Measurements from ENCODE around the gene FBXW8. TPM values are rescaled to one million over a fixed set of nuclear protein-coding genes. Genes with fewer than 3 reads are reported as not detected.

Gene FBXW8
- total RNA-seq, 1 experiment from 2014 or later = 16.8 TPM

DNA sequence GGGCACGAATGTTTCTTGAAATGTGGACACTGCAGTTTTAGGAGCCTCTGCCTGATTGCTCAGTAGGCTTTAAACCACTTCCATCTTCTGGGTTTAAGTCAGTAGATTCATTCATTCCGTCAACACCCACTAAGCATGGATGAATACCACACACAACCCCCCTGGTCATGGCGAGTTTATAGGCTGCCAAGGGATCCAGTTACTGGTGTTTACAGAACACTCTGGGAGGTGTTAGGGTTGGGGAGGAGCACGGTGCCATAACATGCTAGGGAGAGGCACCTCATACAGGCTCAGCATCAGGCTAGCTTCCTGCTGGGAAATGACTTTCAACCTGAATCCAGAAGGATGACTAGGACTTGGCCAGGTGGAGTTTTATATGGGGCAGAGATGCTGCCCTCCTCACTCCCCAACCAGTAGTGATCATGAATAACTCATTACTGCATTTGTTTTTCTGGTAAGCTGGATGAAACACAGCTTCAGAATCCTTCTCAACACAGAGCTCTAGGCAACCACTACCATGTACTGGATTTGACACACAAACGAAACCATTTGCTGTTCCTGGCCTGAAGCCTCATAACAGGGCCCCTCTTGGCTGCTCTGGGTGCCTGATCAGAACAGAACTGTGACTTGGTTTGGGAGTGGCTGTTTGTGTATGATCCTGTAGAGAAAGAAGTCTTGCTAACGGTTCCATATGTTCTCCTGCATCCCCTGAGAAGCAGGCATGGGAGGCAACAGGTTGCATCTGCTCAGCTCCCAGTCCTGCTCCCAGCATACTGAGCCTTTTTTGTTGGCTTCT, 47.9 kb downstream of the FBXW8 start:
- DNase-seq (ENCODE audit: low spot score) = no peak

DNA sequence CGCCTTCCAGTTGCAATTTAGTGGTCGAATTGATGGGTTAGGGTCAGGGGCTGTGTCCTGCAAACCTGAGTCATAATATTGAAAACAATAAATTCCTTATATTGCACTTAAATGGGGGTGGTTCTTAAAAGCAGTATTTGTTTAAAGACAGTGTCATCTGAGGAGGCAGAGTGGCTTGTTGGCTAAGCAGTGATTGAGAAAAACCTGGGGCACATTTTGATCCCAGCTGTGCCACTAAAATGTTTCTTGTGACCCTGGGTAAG, 48.4 kb downstream of the FBXW8 start:
- no peak for DNase-seq (ENCODE audit: low spot score)

GRCh38 chr12:116959845-116960514, 49.2 kb downstream of the FBXW8 start:
- DNase-seq (ENCODE audit: low spot score) = no peak

- DNase-seq (ENCODE audit: low spot score) = no peak
These were observed 51.4 kb downstream of the FBXW8 start for GRCh38 chr12:116962197-116962596.

GRCh38 chr12:116962783-116963356, 52.1 kb downstream of the FBXW8 start:
- DNase-seq (ENCODE audit: low spot score) = no peak

- DNase-seq (ENCODE audit: low spot score) = no peak
These were observed 53.6 kb downstream of the FBXW8 start for GRCh38 chr12:116964054-116965050.

GRCh38 chr12:116968986-116969385, 58.2 kb downstream of the FBXW8 start:
- DNase-seq (ENCODE audit: low spot score) = no peak

DNA sequence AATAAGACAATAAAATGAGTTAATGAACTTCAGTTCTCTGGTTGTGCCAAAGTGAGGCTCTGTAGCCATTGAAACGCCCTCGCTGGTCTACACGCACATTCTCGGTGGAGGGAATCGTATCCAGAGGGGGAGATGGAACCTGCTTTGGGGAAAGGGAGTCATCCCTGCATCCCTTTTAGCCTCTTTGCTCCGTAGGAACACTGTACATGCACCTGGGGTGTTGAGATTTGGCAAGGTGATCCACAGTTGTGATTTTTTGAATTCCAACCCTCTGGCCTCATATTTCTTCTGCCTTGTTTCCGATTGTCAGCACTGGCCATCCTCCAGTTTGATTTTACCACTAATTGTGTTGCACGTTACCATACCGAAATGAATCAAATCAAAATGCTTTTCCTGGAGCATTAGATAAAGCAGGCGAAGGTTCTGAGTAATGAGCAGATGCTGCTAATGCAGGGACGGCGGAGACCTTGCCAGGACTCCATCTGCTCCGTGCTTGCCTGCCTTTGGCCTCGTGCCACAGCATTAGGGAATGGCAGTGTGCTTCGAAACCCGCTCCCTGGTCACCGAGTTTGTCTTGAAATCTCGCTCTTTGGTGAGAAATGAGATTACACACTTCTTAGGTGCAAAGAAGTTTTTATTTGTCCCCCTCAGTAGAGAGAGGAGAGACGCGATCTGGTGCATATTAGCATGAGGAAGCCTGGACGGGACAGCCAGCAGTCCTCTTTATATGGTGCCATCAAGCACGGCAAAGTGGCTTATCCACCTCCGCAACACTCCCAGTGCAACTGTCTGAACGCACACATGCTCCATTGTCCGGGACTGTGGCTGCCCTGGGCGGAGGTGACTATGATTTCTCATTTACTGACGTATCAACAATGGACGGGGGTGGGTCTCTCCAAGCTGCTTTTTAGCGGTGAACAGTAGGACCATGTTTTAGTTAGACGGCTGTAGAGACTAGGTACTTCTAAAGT, 59.1 kb downstream of the FBXW8 start:
- DNase-seq (ENCODE audit: low spot score) = no peak

GRCh38 chr12:116971222-116971621, 60.5 kb downstream of the FBXW8 start:
- no peak for DNase-seq (ENCODE audit: low spot score)

- DNase-seq (ENCODE audit: low spot score) = no peak
These were observed 65.1 kb downstream of the FBXW8 start for GRCh38 chr12:116975779-116976393.

DNA sequence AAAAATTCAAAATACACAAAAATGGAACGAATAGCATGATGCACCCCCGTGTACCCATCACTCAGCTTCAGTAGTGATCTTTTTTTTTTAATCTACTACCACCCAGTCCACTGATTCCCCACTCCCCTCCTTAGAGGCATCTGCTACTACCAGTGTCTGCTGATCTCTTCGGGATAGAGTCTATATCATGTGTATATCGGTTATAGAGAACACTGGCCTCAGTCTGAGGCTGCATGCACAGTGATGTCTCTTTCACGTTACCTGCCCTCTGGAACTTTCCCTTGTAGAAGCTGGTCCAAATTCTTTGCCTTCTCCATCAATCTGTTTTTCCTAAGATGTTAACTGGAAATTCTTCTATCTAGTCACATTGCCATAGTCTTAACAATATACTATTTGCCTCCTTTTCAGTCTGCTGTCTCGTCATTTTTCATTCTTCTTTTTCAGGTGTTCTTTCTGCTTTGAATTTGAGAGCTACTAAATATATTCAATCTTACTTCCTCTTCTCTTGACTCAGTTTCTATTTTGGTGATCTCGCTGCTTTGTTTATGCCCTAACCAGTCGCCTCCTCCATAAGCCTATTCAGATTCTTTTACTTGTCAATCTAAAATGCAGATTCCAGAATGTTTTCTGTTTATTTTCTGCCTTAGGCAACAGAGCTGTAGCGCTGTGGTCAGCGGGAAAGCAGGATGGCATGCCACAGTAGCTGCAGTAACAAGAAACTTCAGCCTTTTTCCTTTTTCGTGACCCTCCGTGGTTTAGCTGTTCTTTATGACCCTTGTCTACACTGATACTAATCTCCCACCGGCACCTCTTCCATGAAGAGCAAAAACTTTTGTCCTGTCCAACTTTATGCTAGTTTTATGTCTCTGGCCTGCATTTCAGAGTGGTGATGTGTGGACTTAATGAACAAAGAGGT, 67.0 kb downstream of the FBXW8 start:
- DNase-seq (ENCODE audit: low spot score) = no peak

DNA sequence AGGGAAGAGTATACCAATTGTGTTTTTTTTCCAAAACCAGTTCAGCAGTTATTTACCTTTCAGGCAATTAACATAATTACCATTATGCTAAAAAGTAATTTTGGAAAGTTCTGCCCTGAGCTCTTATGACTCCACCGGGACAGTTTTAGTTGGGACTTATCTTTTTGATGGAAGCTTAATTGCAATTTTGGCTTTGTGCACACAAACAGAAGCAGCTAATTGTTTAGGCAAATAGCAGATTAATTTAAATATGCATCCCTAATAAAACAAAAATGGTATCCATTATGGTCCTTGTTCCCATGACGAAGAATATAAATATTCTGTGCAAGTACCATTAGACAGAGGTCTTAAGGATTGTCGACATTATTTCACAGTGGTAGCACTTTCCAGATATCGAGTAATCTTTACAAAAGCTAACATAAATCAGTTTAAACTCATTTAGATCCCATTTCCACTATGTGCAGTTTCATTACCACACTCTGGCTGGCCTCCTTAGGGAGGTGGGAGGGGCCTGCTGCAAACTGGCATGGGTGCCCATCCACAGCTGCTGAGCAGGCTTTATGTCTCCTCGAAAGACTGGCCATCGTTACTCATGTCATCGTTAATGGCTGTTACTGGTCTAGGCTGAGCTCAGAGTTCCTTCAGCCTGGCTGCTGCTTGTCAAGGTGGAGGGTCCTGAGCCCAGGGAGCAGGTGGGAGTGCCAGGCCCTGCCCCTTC, 68.2 kb downstream of the FBXW8 start:
- no peak for DNase-seq (ENCODE audit: low spot score)

DNA sequence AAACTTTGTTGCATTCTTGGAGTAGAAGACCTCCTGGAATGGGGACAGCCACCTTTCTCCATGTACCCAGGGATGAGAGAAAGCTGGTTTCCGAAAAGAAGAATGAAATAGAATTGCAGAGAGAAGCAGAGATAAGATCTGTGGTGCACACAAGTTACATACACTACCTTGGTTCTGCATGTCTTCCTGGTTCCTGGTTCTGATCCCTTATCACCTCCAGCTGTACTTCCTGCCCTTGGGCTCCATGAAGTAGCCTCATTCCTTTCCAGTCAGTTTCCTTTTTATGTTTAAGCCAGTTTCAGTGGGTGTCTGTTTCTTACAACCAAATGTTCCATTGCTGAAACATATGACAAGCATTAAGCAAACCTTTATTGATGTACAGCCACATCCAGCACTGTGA, 69.3 kb downstream of the FBXW8 start:
- no peak for DNase-seq (ENCODE audit: low spot score)

DNA sequence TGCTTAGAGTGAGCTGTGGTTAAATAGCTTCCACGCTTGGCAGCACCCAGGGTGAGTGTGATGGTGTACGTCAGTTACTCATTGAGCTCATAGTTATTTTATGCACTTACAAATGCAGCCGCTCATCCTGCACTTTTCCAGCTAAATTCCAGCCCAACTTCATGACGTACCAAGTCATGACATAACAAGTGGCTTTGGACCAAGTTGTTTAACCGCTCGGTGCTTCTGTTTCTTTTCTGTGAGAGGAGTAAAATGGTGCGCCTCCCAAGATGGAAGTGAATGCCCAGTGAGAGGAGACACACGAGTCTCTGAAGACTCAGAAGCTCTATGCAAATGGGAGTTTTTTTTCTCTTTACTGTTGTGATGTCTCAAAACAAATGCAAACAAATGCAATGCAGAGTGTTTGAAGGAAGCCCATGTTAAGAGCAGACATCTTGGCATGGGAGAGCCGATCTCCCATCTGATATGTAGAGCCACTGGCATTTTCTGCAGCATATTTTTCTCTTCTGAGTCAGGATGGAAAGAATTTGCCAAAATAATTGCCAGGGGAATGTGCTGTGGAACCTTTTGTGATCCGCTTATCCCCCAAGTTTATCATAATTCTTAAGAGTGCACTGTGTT, 72.2 kb downstream of the FBXW8 start:
- no peak for DNase-seq (ENCODE audit: low spot score)

DNA sequence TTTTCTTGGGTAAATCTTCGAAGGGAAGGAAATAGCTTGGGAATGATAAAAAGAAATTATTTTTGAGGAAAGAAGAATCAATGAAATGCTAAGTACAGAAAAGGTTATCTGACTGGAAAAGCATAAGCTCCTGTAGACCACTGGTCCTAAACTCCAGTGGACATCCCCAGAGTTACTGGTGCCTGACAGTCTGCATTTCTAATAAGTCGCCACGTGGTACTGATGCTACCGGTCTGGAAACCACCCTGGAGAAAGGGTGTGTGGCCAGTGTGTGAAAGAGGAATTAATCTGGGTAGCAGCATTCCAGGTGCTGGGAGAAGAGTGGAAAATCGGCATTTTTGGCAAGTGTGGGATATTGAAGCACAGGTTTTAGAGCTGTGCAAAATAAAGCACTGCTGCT, 73.3 kb downstream of the FBXW8 start:
- DNase-seq (ENCODE audit: low spot score) = no peak

DNA sequence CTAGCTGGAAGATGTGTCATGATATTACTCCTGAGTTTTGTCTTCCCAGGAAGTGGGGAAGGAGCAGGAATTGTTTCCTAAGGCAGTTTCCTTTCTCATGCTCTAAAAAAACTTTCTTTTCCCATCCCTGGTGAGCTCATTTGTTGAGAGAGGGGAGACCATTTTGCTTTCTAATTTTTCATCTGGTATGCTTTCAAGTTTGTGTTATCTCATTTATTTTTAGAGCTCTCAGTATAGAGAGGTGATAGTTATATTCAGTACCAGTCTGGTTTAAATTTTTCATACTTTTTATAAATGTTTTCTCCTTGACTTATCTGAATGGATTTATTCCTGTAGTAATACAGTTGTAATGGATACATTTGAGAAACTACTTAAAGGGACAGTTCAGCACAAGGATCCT, 79.6 kb downstream of the FBXW8 start:
- no peak for DNase-seq (ENCODE audit: low spot score)

GRCh38 chr12:116990971-116991966, 80.5 kb downstream of the FBXW8 start:
- no peak for DNase-seq (ENCODE audit: low spot score)
